Progenitor cell of endocrine pancreas (in vitro differentiated cells): Measurements from ENCODE around the gene BTBD9. TPM values are rescaled to one million over a fixed set of nuclear protein-coding genes. Genes with fewer than 3 reads are reported as not detected.

Experiments used
- DNase-seq: peaks from one replicate; pipeline ENCODE4 v3.0.0; 2021; ENCODE audit warnings: low spot score; ENCODE audit not compliant: unreplicated experiment
- H3K27ac Mint-ChIP-seq: 2 replicates; pipeline ENCODE4 v1.8.0; 2021; ENCODE audit warnings: mild to moderate bottlenecking, moderate library complexity, mixed read lengths
- H3K27me3 Mint-ChIP-seq: 2 replicates; pipeline ENCODE4 v1.8.0; 2021; ENCODE audit warnings: mixed read lengths
- H3K36me3 Mint-ChIP-seq: 2 replicates; pipeline ENCODE4 v1.8.0; 2022; ENCODE audit warnings: mixed read lengths; ENCODE audit not compliant: insufficient read depth
- H3K4me1 Mint-ChIP-seq: 2 replicates; pipeline ENCODE4 v1.8.0; 2021; ENCODE audit warnings: low read depth, mixed read lengths
- H3K4me3 Mint-ChIP-seq: 2 replicates; pipeline ENCODE4 v1.8.0; 2021; ENCODE audit warnings: low read depth, mild to moderate bottlenecking, moderate library complexity, mixed read lengths
- H3K9me3 Mint-ChIP-seq: 2 replicates; pipeline ENCODE4 v1.8.0; 2021; ENCODE audit warnings: low read depth, mixed read lengths
- total RNA-seq: library from RNA; stranded (reverse); gene quantifications from 2 replicates; pipeline ENCODE4 v1.2.1, GENCODE V29; 2021
- TF ChIP-seq, protein P1 (sequence below): fragments of 200-600 bp; sonication (generic); IDR thresholded peaks from one replicate; pipeline ENCODE4 v1.5.0; 2021; ENCODE audit warnings: antibody characterized with exemption, mild to moderate bottlenecking; ENCODE audit not compliant: unreplicated experiment

The BTBD9 gene
- total RNA-seq, 1 donor from 2014 or later, result 25.9 TPM

DNA sequence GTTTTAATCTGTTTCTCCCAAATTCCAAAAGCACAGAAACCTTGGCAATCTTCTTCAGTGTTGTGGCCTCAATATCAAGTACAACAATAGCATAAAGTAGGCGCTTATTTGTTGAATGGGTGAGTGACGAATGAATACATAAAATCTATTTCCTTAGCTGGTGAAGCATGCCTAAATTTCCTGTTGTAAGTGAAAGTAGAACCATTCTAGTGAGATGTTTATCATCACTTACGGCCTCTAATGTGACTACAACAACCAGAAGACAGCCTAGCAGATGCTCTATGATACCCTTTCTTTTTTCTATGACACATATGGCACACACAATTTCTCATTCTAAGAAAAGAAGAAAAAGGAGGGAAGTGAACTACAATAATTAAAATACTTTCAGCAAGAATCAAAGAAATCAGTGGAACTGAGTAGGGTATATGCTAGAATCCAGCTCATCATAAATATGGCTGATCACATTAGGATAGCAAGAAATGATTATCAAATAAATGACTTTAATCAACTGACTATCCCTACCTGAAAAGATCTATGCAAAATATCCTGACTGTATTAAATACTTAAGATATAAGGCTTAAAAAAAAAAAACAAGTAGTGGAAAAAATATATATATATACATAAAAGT lies 67.4 kb downstream of the BTBD9 start:
- no peaks in the 10 kb centered on the region for H3K27me3 Mint-ChIP-seq
- TF ChIP-seq, protein P1, sequence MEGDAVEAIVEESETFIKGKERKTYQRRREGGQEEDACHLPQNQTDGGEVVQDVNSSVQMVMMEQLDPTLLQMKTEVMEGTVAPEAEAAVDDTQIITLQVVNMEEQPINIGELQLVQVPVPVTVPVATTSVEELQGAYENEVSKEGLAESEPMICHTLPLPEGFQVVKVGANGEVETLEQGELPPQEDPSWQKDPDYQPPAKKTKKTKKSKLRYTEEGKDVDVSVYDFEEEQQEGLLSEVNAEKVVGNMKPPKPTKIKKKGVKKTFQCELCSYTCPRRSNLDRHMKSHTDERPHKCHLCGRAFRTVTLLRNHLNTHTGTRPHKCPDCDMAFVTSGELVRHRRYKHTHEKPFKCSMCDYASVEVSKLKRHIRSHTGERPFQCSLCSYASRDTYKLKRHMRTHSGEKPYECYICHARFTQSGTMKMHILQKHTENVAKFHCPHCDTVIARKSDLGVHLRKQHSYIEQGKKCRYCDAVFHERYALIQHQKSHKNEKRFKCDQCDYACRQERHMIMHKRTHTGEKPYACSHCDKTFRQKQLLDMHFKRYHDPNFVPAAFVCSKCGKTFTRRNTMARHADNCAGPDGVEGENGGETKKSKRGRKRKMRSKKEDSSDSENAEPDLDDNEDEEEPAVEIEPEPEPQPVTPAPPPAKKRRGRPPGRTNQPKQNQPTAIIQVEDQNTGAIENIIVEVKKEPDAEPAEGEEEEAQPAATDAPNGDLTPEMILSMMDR, result no peak
- DNase-seq, result no peak
- H3K9me3 Mint-ChIP-seq, result no peaks in the 10 kb centered on the region
- H3K4me1 Mint-ChIP-seq, result peaks cover 2% of the 10 kb centered on the region
- H3K4me3 Mint-ChIP-seq, result no peak overlapping the region
- H3K27ac Mint-ChIP-seq, result no peak overlapping the region
- H3K36me3 Mint-ChIP-seq, result peaks cover 9% of the 10 kb centered on the region

DNA sequence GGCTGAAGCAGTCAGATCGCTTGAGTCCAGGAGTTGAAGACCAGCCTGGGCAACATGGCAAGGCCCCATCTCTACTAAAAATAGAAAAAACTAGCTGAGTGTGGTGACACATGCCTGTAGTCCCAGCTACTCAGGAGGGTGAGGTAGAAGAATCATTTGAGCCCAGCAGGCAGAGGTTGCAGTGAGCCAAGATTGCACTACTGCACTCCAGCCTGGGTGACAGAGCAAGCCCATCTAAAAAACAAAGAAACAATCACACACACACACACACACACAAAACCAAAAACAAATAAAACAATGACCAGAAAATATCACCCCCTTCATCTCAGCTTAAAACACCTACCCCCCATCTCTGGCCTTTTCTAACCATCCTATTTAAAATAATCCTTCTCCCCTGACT lies 68.0 kb downstream of the BTBD9 start:
- no peak overlapping the region for H3K27ac Mint-ChIP-seq
- DNase-seq, result no peak
- TF ChIP-seq, protein P1, result no peak
- no peak overlapping the region for H3K4me3 Mint-ChIP-seq
- H3K9me3 Mint-ChIP-seq, result no peaks in the 10 kb centered on the region
- H3K27me3 Mint-ChIP-seq, result no peaks in the 10 kb centered on the region
- H3K4me1 Mint-ChIP-seq, result peaks cover 2% of the 10 kb centered on the region
- H3K36me3 Mint-ChIP-seq, result peaks cover 8% of the 10 kb centered on the region

DNA sequence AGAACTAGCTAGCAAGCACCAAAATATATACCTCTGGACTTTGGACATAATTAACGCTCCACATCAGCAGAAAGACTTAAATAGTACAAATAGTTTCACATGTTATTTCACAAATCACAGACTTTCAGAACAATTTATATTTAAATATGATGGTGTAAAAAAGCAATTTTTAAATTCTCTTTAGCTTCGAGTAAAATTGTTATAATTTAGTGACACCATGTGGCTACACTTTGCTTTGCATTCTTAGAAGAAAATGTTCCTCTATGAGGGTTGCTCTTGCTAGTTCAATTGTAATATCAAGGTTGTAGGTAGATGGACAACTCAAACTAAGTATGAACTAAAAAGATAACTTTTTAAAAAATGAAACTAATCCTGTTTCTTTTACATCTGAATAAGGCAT lies 69.0 kb downstream of the BTBD9 start:
- no peak for DNase-seq
- Mint-ChIP-seq H3K9me3 (no peaks in the 10 kb centered on the region), H3K36me3 (peaks cover 8% of the 10 kb centered on the region), H3K4me3 (no peak overlapping the region), H3K27me3 (no peaks in the 10 kb centered on the region), H3K4me1 (peaks cover 2% of the 10 kb centered on the region), H3K27ac (no peak overlapping the region)
- TF ChIP-seq, protein P1, result peak; percentile 52

DNA sequence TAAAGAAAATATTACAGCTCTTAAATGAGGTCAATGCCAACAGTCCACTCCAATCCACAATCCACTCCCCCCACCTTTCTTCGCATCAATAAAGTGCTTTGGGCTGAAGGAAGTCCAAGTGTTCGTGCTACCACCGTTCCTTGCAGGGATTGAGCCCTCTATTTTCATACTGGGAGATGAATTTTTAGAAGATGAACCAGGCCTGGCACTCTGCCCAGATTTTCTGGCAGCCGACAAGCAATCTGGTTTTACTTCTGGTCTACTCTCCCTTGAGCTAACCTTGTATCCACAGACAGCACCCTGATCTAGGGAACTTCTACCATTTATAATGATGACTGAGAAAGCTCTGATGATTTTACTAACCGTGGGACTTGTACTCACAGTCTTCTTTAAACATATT lies 72.3 kb downstream of the BTBD9 start:
- no peak overlapping the region for H3K27ac Mint-ChIP-seq
- no peak overlapping the region for H3K4me3 Mint-ChIP-seq
- no peaks in the 10 kb centered on the region for H3K27me3 Mint-ChIP-seq
- TF ChIP-seq, protein P1, result no peak
- H3K4me1 Mint-ChIP-seq, result no peaks in the 10 kb centered on the region
- H3K9me3 Mint-ChIP-seq, result no peaks in the 10 kb centered on the region
- peaks cover 2% of the 10 kb centered on the region for H3K36me3 Mint-ChIP-seq
- DNase-seq, result no peak

DNA sequence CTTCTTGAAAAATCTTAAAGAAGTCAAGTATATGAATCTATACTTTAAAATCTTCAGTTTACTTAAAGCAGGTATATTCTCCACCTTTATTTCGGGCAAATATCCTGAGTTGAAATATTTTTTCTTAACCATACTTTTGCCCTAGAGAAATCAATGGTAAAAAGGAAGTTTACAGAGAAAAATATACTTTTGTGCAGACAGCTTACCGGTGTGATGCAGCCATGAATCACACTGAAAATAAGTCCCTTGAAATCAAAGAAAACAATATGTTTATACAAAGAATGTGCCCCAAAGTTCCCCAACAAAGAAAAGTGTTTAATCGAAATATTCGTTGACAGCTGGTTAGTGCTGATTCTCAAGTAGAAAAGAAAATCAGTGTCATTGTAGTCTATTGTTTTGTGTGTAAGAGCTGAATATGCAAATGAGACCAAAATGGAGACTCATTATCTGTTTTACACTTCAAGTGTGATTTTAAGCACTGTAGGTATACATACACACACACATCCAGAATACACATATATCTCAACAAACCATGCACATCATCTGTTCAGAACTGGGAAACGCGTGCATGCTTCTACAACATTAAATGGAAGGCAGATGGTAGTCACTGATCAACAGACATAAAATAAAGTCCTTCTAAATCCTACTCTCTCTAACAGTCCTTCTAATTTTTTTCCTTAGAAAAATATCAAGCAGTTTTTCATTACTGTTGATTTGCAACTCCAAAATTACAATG lies 73.3 kb downstream of the BTBD9 start:
- Mint-ChIP-seq H3K9me3 (no peaks in the 10 kb centered on the region), H3K27me3 (no peaks in the 10 kb centered on the region), H3K27ac (no peak overlapping the region), H3K4me1 (no peaks in the 10 kb centered on the region), H3K36me3 (peaks cover 2% of the 10 kb centered on the region), H3K4me3 (no peak overlapping the region)
- TF ChIP-seq, protein P1, result no peak
- DNase-seq, result no peak
